RWPE1 (cell line): ENCODE results near the gene RBM11.

Experiments
- CTCF ChIA-PET: fragments of 350-600 bp; sonication (Branson Sonifier 250); formaldehyde crosslinking; extraction: SDS; loops from one replicate; lab custom pipeline; 2021; lab: Yijun Ruan, JAX
- POLR2A ChIA-PET: fragments of 400-600 bp; formaldehyde crosslinking; extraction: SDS; loops from one replicate; lab custom pipeline; 2020; ENCODE audit warnings: antibody characterized with exemption; ENCODE audit not compliant: low non-redundant PET; lab: Yijun Ruan, JAX
- DNase-seq: peaks from one replicate; pipeline ENCODE4 v3.0.0; 2012; ENCODE audit warnings: low spot score
- H3K27ac ChIP-seq: fragments of 450-650 bp; 2 replicates; pipeline ENCODE4 v1.5.1; 2017
- CTCF ChIP-seq: fragments of 450-650 bp; conservative IDR thresholded peaks from 2 replicates; pipeline ENCODE4 v1.5.1; 2017; ENCODE audit warnings: low read depth, mild to moderate bottlenecking

Gene RBM11

GRCh38 chr21:14244911-14245310 is 29.0 kb downstream of the RBM11 start:
- TF ChIP-seq CTCF: no peak
- ChIA-PET CTCF (interaction anchor here (0.6 kb wide), 1 partner anchor 30 kb away, joined by 3 read pairs; no protein-coding TSS in a partner anchor), POLR2A (no interaction called here)
- no peak for DNase-seq
- H3K27ac ChIP-seq: no peak overlapping the region

- DNase-seq: no peak
- H3K27ac ChIP-seq: no peak overlapping the region
- ChIA-PET POLR2A (no interaction called here), CTCF (no interaction called here)
- no peak for TF ChIP-seq CTCF
These were observed 29.8 kb downstream of the RBM11 start for GRCh38 chr21:14245711-14246110.

- TF ChIP-seq CTCF: no peak
- H3K27ac ChIP-seq: no peak overlapping the region
- POLR2A ChIA-PET: no interaction called here
- CTCF ChIA-PET: no interaction called here
- no peak for DNase-seq
These were observed 35.4 kb downstream of the RBM11 start for GRCh38 chr21:14251336-14251735.

GRCh38 chr21:14259747-14260146 is 43.8 kb downstream of the RBM11 start:
- ChIA-PET POLR2A (no interaction called here), CTCF (interaction anchor here (0.5 to 0.7 kb wide), 8 partner anchors 9 to 1086 kb away, joined by 3 to 5 read pairs (median 3); no protein-coding TSS in a partner anchor)
- no peak overlapping the region for H3K27ac ChIP-seq
- peak; percentile 39 for DNase-seq
- peak; percentile 67 for TF ChIP-seq CTCF

GRCh38 chr21:14260174-14260764 is 44.3 kb downstream of the RBM11 start:
- no peak for TF ChIP-seq CTCF
- ChIA-PET CTCF (interaction anchor here (0.5 to 0.7 kb wide), 6 partner anchors 10 to 1086 kb away, joined by 3 to 5 read pairs (median 3); no protein-coding TSS in a partner anchor), POLR2A (no interaction called here)
- no peak overlapping the region for H3K27ac ChIP-seq
- no peak for DNase-seq

- H3K27ac ChIP-seq: no peak overlapping the region
- ChIA-PET POLR2A (no interaction called here), CTCF (no interaction called here)
- TF ChIP-seq CTCF: no peak
- DNase-seq: no peak
These were observed 46.1 kb downstream of the RBM11 start for GRCh38 chr21:14262039-14262438.
